Islet of Langerhans (tissue), 1 donor: ENCODE results near the gene BET1L.
"Not testable (repeated sequence)": the region's sequence is repeated elsewhere in the genome, so short reads cannot be mapped to it uniquely, and the experiment has no call there.

Experiments used
- FAIRE-seq: peaks from one replicate; lab custom pipeline; 2011; peaks lifted over from hg19 to GRCh38; lab: Jason Lieb, UNC

Gene BET1L

GRCh38 chr11:193481-193880 lies 13.7 kb downstream of the BET1L start:
- FAIRE-seq: not testable (repeated sequence)

- not testable (repeated sequence) for FAIRE-seq
Measured at GRCh38 chr11:192674-193128, 14.5 kb downstream of the BET1L start, which contains the start of gene SCGB1C1. Gene SCGB1C1 (plus strand): TSS chr11:193078. CDS start chr11:193100, 22 bp downstream.

DNA sequence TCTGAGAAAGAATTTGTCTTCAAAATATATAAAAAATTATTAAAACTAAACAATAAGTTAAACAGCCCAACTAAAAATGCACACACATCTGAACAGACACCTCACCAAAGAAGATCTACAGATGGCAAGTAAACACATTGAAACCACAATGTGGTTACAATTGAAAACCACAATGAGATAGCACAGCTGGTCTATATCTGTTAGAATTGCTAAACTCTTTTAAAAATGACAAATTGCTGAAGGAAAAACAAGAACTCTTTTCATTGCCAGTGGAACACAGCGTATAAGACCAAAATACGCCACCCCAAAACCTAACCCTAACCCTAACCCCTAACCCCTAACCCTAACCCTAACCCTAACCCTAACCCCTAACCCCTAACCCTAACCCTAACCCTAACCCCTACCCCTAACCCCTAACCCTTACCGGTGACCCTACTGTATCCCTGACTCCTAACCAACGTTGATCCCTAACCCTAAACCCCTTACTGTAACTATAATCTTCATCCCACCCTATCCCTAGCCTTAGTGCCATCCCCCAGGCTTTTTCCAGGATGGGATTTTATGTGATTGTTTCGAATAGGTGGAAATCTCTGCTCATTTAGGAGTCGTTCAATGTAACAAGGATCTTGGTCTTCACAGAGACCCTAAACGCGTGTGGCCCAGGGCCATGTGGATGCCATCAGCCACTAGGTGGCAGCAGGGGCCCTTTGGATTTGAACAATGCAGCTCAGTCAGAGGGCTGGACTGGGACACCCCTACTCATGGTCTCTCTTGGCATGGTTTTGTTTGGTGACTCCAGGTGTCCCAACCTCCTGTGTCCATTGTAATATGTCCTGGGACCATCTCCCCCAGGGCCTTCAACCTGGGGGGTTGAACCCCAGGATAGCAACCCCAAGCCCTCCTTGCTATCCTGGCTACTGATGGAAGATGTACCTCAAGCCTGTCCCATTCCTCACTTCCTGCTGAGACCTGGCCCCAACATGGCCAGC lies 15.4 kb downstream of the BET1L start:
- FAIRE-seq: peak; percentile 92

DNA sequence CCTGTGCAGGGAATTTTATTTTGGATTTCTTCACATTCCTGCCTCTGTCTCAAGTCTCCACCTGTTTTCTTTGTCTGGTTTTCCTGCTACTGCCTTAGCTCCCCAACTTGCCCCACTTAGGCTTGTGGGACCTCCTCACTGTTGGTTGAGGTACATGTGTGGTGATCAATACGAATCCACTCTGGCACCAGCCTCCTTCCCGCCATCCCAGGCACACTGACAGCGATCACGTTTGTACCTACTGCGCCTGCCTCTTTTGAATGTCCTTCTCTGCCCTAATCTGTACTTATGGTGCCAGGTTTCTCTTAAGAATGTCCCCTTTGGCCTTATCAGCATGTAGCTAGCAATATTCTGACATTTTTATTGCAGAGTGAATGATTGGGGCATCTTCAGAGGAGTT lies 16.7 kb downstream of the BET1L start:
- FAIRE-seq: not testable (repeated sequence)

DNA sequence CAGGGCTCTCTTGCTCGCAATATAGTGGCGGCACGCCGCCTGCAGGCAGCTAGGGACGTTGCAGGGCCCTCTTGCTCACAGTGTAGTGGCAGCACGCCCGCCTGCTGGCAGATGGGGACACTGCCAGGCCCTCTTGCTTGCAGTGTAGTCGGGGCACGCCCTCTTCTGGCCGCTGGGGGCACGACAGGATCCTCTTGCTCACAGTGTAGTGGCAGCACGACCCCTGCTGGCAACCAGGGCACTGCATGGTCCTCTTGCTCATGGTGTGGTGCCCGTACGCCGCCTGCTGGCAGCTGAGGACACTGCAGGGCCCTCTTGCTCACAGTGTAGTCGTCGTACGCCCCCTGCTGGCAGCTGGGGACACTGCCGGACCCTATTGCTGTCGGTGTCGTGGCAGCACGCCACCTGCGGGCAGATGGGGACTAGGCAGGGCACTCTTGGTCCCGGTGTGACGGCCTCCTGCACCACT lies 17.3 kb downstream of the BET1L start:
- not testable (repeated sequence) for FAIRE-seq

GRCh38 chr11:189200-189783 lies 17.9 kb downstream of the BET1L start:
- not testable (repeated sequence) for FAIRE-seq

GRCh38 chr11:180242-180641 lies 27.0 kb downstream of the BET1L start:
- FAIRE-seq: not testable (repeated sequence)
